OCI-LY7 (cell line): Measurements from ENCODE around the gene SIGLEC12. TPM values are rescaled to one million over a fixed set of nuclear protein-coding genes. Genes with fewer than 3 reads are reported as not detected.

ENCODE experiments used
- Bru-seq: library from RNA; stranded (reverse); fragments of 400-500 nt; gene quantifications from one replicate; lab custom pipeline; 2021; lab: Mats Ljungman, UMichigan
- BruChase-seq, 2 experiments: library from RNA; stranded (reverse); fragments of 400-500 nt; gene quantifications; one replicate each; lab custom pipeline; 2021; lab: Mats Ljungman, UMichigan
- BruUV-seq: library from RNA; stranded (reverse); fragments of 400-500 nt; replicated peaks from 2 replicates; lab custom pipeline; 2021; lab: Mats Ljungman, UMichigan
- CTCF ChIA-PET: fragments of 300-600 bp; sonication (Branson Sonifier 250); formaldehyde crosslinking; loops from one replicate; lab custom pipeline; 2022; ENCODE audit warnings: antibody characterized with exemption; ENCODE audit not compliant: unreplicated experiment; lab: Charles Lee
- POLR2A ChIA-PET: fragments of 300-600 bp; sonication (Branson Sonifier 250); formaldehyde crosslinking; loops from one replicate; lab custom pipeline; 2022; ENCODE audit warnings: antibody characterized with exemption; lab: Charles Lee
- DNase-seq: peaks from one replicate; pipeline ENCODE4 v3.0.0-alpha.2; 2015; ENCODE audit warnings: low spot score
- H2AFZ ChIP-seq: fragments of 200-600 bp; sonication (generic), shearing (Covaris generic); 2 replicates; pipeline ENCODE4 v1.6.1; 2014; ENCODE audit warnings: mild to moderate bottlenecking, antibody characterized with exemption, low read length, moderate library complexity
- H3K27ac ChIP-seq: fragments of 200-600 bp; sonication (generic); 2 replicates; pipeline ENCODE4 v1.5.1; 2014; ENCODE audit warnings: mixed run types, low read depth, mild to moderate bottlenecking, moderate library complexity, low read length, inconsistent platforms; ENCODE audit not compliant: poor library complexity, severe bottlenecking
- H3K36me3 ChIP-seq: fragments of 200-600 bp; sonication (generic); 2 replicates; pipeline ENCODE4 v1.6.1; 2014; ENCODE audit warnings: mild to moderate bottlenecking, antibody characterized with exemption, low read length, moderate library complexity, mixed read lengths; ENCODE audit not compliant: insufficient read depth
- H3K4me1 ChIP-seq: fragments of 200-600 bp; sonication (generic); 2 replicates; pipeline ENCODE4 v1.5.1; 2014; ENCODE audit warnings: mild to moderate bottlenecking, low read length; ENCODE audit not compliant: insufficient read depth, poor library complexity, severe bottlenecking
- H3K4me2 ChIP-seq: fragments of 200-600 bp; sonication (generic); 2 replicates; pipeline ENCODE4 v1.6.1; 2014; ENCODE audit warnings: mild to moderate bottlenecking, low read length
- H3K4me3 ChIP-seq: fragments of 200-600 bp; sonication (generic); 2 replicates; pipeline ENCODE4 v1.5.1; 2014; ENCODE audit warnings: mild to moderate bottlenecking, low read depth, low read length; ENCODE audit not compliant: poor library complexity, severe bottlenecking
- H3K79me2 ChIP-seq: fragments of 200-600 bp; sonication (generic); 2 replicates; pipeline ENCODE4 v1.6.1; 2016; ENCODE audit warnings: low read depth, mild to moderate bottlenecking, low read length, moderate library complexity, mixed read lengths; ENCODE audit not compliant: insufficient read depth
- H3K9me2 ChIP-seq: fragments of 200-600 bp; sonication (generic); 2 replicates; pipeline ENCODE4 v1.6.1; 2016; ENCODE audit warnings: mild to moderate bottlenecking, low read length, mixed read lengths; ENCODE audit not compliant: insufficient read depth
- H3K9me3 ChIP-seq: fragments of 200-600 bp; sonication (generic); 2 replicates; pipeline ENCODE4 v1.6.1; 2014; ENCODE audit warnings: mild to moderate bottlenecking, mixed run types, low read length, mixed read lengths
- H4K20me1 ChIP-seq: fragments of 200-600 bp; sonication (generic); 2 replicates; pipeline ENCODE4 v1.6.1; 2014; ENCODE audit warnings: mild to moderate bottlenecking, antibody characterized with exemption, low read length, moderate library complexity, mixed read lengths; ENCODE audit not compliant: insufficient read depth
- CTCF ChIP-seq: fragments of 200-600 bp; sonication (generic); conservative IDR thresholded peaks from 2 replicates; pipeline ENCODE4 v1.5.1; 2014; ENCODE audit warnings: mild to moderate bottlenecking, antibody characterized with exemption, low read length, moderate library complexity, mixed read lengths
- EZH2phosphoT487 ChIP-seq: fragments of 200-600 bp; sonication (generic); IDR thresholded peaks from 2 replicates; pipeline ENCODE4 v1.6.1; 2018; ENCODE audit warnings: low read depth, borderline replicate concordance, mild to moderate bottlenecking, mixed run types, antibody characterized with exemption, low read length, moderate library complexity, mixed read lengths
- intact Hi-C: fragments of 100-400 bp; cut with micrococcal nuclease; formaldehyde crosslinking; loops from one replicate; pipeline ENCODE4 v1.10.0; 2022; ENCODE audit not compliant: unreplicated experiment
- long read RNA-seq: library from polyadenylated mRNA; stranded (forward); transcript quantifications from one replicate; pipeline ENCODE4 v2.0.0, GENCODE V29; 2022
- total RNA-seq, 2 experiments: library from RNA; depleted of rRNA in 1 of 2; stranded (reverse); fragments of >200 nt in 1 of 2; shearing (Covaris generic) in 1 of 2; gene quantifications; 2 replicates each; pipeline ENCODE4 v1.2.3, GENCODE V29; 2014 to 2022

SIGLEC12 gene
- total RNA-seq (2014; rRNA removed; shearing (Covaris generic)), result not detected in 2 replicates
- not detected in 2 replicates for total RNA-seq (2022)
- not detected for Bru-seq, nascent RNA
- not detected for BruChase-seq, experiment 1, labeled RNA remaining after a 6-hour chase
- BruChase-seq, experiment 2, labeled RNA remaining after a 2-hour chase, result not detected
- long read RNA-seq, result 0 reads

DNA sequence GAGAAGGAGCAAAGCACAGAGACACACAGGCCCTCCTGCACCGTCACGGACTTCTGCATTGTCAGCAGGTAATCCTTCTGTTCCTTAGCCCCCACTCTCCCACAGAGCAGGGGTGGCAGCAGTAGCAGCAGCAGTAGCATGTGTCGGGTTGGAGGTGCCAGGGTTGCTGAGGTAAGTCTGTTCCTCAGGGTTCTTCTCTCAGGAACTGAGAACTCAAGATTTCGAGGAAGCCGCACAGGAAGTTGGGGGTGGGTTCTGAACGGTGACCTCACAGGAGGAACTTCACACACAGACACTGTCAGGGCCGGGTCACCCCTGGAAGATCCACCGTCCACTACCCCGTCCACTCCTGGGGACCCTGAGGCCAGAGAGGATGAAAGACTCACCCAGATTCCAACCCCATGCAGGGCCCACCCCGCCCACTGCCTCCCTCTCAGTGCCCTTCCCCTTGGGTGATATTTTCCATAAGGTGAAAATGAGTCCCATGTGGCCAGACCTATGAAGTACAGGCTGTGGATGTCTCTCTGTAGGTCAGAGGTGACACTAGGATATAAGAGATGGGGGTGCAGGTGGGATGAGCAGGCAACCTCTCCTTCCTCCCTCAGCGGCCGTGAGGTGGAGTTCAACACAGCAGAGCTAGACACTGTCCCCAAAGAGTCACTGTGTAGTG, at the start of gene SIGLEC12:
Gene SIGLEC12, minus strand, starts transcription at position 207 of the 670 bp plus-strand sequence. Its CDS starts 67 bp downstream, at position 140.
- Histone ChIP-seq H3K36me3 (no peaks in the 10 kb centered on the region), H3K4me1 (no peaks in the 10 kb centered on the region), H4K20me1 (no peaks in the 10 kb centered on the region), H3K4me2 (no peak within 1 kb of the TSS), H2AFZ (no peak within 1 kb of the TSS), H3K4me3 (no peak within 1 kb of the TSS), H3K9me3 (no peaks in the 10 kb centered on the region), H3K79me2 (no peaks in the 10 kb centered on the region), H3K27ac (no peak within 1 kb of the TSS), H3K9me2 (no peaks in the 10 kb centered on the region)
- intact Hi-C loops, result no loop called here
- ChIA-PET POLR2A (no interaction called here), CTCF (no interaction called here)
- no peak for DNase-seq
- TF ChIP-seq EZH2phosphoT487 (no peak), CTCF (no peak)
- no TSS peak for BruUV-seq

DNA sequence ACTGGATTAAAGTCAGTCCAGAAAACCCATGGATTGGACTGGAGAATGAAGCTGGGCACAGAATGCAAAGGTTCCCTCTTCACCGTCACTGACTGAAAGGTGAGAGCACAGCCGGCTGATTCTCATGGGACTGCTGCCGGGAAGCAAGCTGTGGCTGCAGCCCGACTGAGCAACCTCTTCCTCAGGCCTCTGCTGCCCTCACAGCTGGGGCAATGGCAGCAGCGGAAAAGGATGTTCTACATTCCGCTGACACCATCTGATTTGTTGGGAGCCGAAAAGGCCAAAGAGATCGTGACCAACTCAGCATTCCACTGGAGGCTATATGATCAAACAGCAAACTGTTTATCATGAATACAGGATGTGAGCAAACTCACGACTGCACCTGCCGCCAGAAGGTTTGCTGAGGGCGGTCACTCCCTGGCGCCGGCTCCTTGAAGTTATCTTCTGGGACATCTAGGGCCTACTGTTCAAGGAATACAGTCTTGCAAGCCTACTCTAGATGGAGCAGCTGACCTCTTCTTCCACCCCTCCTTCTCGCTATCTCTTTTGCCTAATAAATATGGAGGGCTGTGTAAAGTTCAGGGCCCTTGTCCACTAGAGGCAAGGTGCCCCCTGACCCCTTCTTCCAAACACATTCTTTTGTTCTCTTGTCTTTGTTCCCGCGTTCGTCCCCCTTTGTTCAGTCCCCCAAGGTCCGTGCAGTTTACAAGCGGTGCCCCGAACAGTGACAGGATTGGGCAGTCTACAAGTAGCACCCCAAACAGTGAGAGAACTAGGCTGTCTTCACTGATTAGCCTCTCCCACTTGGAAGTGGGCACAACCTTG, 49.5 kb upstream of the SIGLEC12 start:
- H3K36me3 ChIP-seq, result no peaks in the 10 kb centered on the region
- BruUV-seq, result no TSS peak
- H3K79me2 ChIP-seq, result no peaks in the 10 kb centered on the region
- POLR2A ChIA-PET, result no interaction called here
- CTCF ChIA-PET, result no interaction called here
- no peak overlapping the region for H3K4me2 ChIP-seq
- TF ChIP-seq CTCF (no peak), EZH2phosphoT487 (no peak)
- peaks cover 6% of the 10 kb centered on the region for H3K4me1 ChIP-seq
- no peak for DNase-seq
- no peaks in the 10 kb centered on the region for H3K9me2 ChIP-seq
- H3K9me3 ChIP-seq, result no peaks in the 10 kb centered on the region
- H2AFZ ChIP-seq, result no peak overlapping the region
- H3K4me3 ChIP-seq, result no peak overlapping the region
- H4K20me1 ChIP-seq, result no peaks in the 10 kb centered on the region
- no peak overlapping the region for H3K27ac ChIP-seq
- intact Hi-C loops, result no loop called here
